NCI-H526 treated with DMSO at 0.1 percent for 48 hours (cell line): ENCODE results near the gene OTOF.

Source experiments
- DNase-seq: peaks from one replicate; lab custom pipeline; 2025; lab: John Stamatoyannopoulos, UW

The OTOF gene

GRCh38 chr2:26451700-26452099 lies 26.2 kb downstream of the OTOF start:
- no peak for DNase-seq

GRCh38 chr2:26450031-26450635 lies 27.8 kb downstream of the OTOF start:
- no peak for DNase-seq

- DNase-seq, result no peak
Observed at GRCh38 chr2:26449278-26450030, 28.5 kb downstream of the OTOF start.

GRCh38 chr2:26448651-26449050 lies 29.3 kb downstream of the OTOF start:
- no peak for DNase-seq

GRCh38 chr2:26444236-26444635 lies 33.7 kb downstream of the OTOF start:
- DNase-seq, result no peak

- no peak for DNase-seq
Observed at GRCh38 chr2:26442707-26443106, 35.2 kb downstream of the OTOF start.

GRCh38 chr2:26442301-26442700 lies 35.6 kb downstream of the OTOF start:
- DNase-seq, result no peak

GRCh38 chr2:26438926-26439325 lies 39.0 kb downstream of the OTOF start:
- DNase-seq, result no peak

- DNase-seq, result no peak
Observed at GRCh38 chr2:26438526-26438925, 39.4 kb downstream of the OTOF start.

GRCh38 chr2:26435106-26435505 lies 42.8 kb downstream of the OTOF start:
- DNase-seq, result no peak

GRCh38 chr2:26432859-26433258 lies 45.1 kb downstream of the OTOF start:
- DNase-seq, result no peak

GRCh38 chr2:26432363-26432762 lies 45.6 kb downstream of the OTOF start:
- DNase-seq, result no peak

GRCh38 chr2:26430826-26431225 lies 47.1 kb downstream of the OTOF start:
- no peak for DNase-seq

GRCh38 chr2:26429779-26430578 lies 47.9 kb downstream of the OTOF start:
- no peak for DNase-seq

GRCh38 chr2:26428846-26429245 lies 49.1 kb downstream of the OTOF start:
- no peak for DNase-seq

GRCh38 chr2:26424221-26424620 lies 53.7 kb downstream of the OTOF start:
- DNase-seq, result no peak

- no peak for DNase-seq
Observed at GRCh38 chr2:26423750-26424149, 54.2 kb downstream of the OTOF start.

GRCh38 chr2:26422947-26423629 lies 54.8 kb downstream of the OTOF start:
- no peak for DNase-seq

GRCh38 chr2:26421961-26422360 lies 56.0 kb downstream of the OTOF start:
- no peak for DNase-seq

GRCh38 chr2:26414311-26414710 lies 63.6 kb downstream of the OTOF start:
- DNase-seq, result no peak

GRCh38 chr2:26412091-26412673 lies 65.7 kb downstream of the OTOF start:
- no peak for DNase-seq

- DNase-seq, result no peak
Observed at GRCh38 chr2:26411419-26411818, 66.5 kb downstream of the OTOF start.
